Thyroid gland (tissue), 4 donors: ENCODE results near the gene PTPRT. TPM values are rescaled to one million over a fixed set of nuclear protein-coding genes. Genes with fewer than 3 reads are reported as not detected.

Experiments used
- DNase-seq, 2 donors: peaks; one replicate each; pipeline ENCODE4 v3.0.0-alpha.2; 2019
- H3K27ac ChIP-seq, 3 donors: fragments of 200-600 bp; sonication (generic); 1 replicate in 2 of 3; 2 replicates in 1 of 3; pipeline ENCODE4 v1.5.1; 2016 to 2019; ENCODE audit warnings: mild to moderate bottlenecking in 1 of 3, moderate library complexity in 1 of 3
- H3K27me3 ChIP-seq: fragments of 200-600 bp; sonication (generic); one replicate; pipeline ENCODE4 v1.5.1; 2019
- H3K36me3 ChIP-seq, 2 donors: fragments of 200-600 bp; sonication (generic); one replicate each; pipeline ENCODE4 v1.5.1; 2016 to 2019
- H3K4me1 ChIP-seq, 2 donors: fragments of 200-600 bp; sonication (generic); one replicate each; pipeline ENCODE4 v1.5.1; 2017 to 2019
- H3K4me3 ChIP-seq, 3 donors: fragments of 200-600 bp; sonication (generic); replicated peaks in 1 of 3; 1 replicate in 2 of 3; 2 replicates in 1 of 3; pipeline ENCODE4 v1.5.1; 2016; ENCODE audit warnings: mild to moderate bottlenecking in 1 of 3
- H3K9me3 ChIP-seq: fragments of 200-600 bp; sonication (generic); one replicate; pipeline ENCODE4 v1.5.1; 2017
- CTCF ChIP-seq, 6 experiments: fragments of 200-600 bp in 3 of 6; fragments of 450-650 bp in 3 of 6; sonication (generic) in 3 of 6; IDR thresholded peaks; one replicate each; pipeline ENCODE4 v1.5.1; 2016 to 2019; ENCODE audit warnings: antibody characterized with exemption in 6 of 6, mild to moderate bottlenecking in 2 of 6, inconsistent platforms in 1 of 6, moderate library complexity in 1 of 6
- POLR2A ChIP-seq, 2 donors: fragments of 450-650 bp; IDR thresholded peaks; one replicate each; pipeline ENCODE4 v1.6.1; 2017; ENCODE audit warnings: antibody characterized with exemption in 2 of 2, mild to moderate bottlenecking in 2 of 2, moderate library complexity in 1 of 2
- WGBS, 2 donors: methylation state at CpG; one replicate each; pipeline ENCODE4 v1.1.5; 2017; 5-methylcytosine and 5-hydroxymethylcytosine counted together
- intact Hi-C: fragments of 100-400 bp; cut with DNase I; formaldehyde crosslinking; loops from one replicate; pipeline ENCODE4 v1.15.1; 2023
- total RNA-seq, 4 donors: library from RNA; depleted of rRNA; stranded (reverse); fragments of >200 nt; gene quantifications; one replicate each; pipeline ENCODE4 v1.2.3, GENCODE V29; 2016

The PTPRT gene
- total RNA-seq, 4 donors from 2014 or later: 0.11 to 0.15 TPM; not detected in 2

DNA sequence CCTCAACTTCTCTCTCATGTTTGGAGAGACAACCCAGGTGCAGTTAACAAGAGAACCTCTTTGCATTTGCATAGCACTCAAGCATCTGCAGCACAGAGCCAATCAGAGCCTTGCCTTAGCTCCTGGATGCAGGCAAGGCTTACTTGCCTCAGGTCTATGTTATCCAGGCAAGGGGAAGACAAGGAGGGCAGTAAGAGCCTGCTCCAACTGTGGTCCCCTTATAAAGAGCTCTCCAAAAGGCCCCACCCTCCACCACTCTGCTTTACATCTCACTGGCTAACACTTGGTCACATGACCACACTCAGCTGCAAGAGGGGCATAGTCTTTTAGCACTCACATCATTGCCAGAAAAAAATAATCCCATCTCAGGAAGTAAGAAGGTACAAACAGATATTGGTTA is 540.0 kb downstream of the PTPRT start:
- no peaks in the 10 kb centered on the region for H3K9me3 ChIP-seq
- H3K27ac ChIP-seq: no peak overlapping the region
- H3K4me3 ChIP-seq: no peak overlapping the region
- H3K4me1 ChIP-seq: no peaks in the 10 kb centered on the region
- no peak for TF ChIP-seq POLR2A (IDR thresholded peaks at IDR 0.05)
- no peak for TF ChIP-seq CTCF (IDR thresholded peaks at IDR 0.05)
- DNase-seq: no peak
- H3K36me3 ChIP-seq: no peaks in the 10 kb centered on the region
- H3K27me3 ChIP-seq: no peaks in the 10 kb centered on the region
- intact Hi-C loops: no loop called here

GRCh38 chr20:42646250-42646649 is 543.5 kb downstream of the PTPRT start:
- 53 to 59% methylated on average over 3 of the region's 3 CpGs for WGBS, 2 donors
- Histone ChIP-seq H3K27me3 (no peaks in the 10 kb centered on the region), H3K4me3 (no peak overlapping the region), H3K9me3 (no peaks in the 10 kb centered on the region), H3K36me3 (no peaks in the 10 kb centered on the region), H3K4me1 (no peaks in the 10 kb centered on the region), H3K27ac (no peak overlapping the region)
- DNase-seq: no peak
- intact Hi-C loops: no loop called here
- TF ChIP-seq CTCF (IDR thresholded peaks at IDR 0.05) (no peak), POLR2A (IDR thresholded peaks at IDR 0.05) (no peak)

DNA sequence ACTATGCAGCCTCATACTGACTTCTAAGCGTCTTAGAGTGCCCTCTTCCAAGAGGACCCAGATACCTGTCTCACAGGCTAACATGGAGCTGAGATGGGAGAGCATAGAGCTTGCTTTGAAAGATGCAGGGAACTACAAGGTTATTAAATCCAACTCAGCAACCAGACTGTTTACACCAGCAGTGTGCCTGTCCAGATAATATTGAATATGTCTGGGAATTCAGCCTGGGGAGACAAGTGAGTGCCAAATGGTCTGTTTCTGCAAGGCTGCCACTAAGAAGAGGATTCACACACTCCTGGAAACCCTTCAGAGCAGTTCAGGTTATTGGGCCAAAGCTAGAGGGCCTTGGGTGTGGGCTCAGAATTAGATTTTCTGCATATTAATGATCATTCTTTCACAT is 547.8 kb downstream of the PTPRT start:
- 50 to 56% methylated on average over 1 of the region's 1 CpG for WGBS, 2 donors
- Histone ChIP-seq H3K4me3 (no peak overlapping the region), H3K27ac (no peak overlapping the region), H3K9me3 (no peaks in the 10 kb centered on the region), H3K27me3 (no peaks in the 10 kb centered on the region), H3K36me3 (no peaks in the 10 kb centered on the region), H3K4me1 (no peaks in the 10 kb centered on the region)
- intact Hi-C loops: no loop called here
- no peak for TF ChIP-seq CTCF (IDR thresholded peaks at IDR 0.05)
- no peak for TF ChIP-seq POLR2A (IDR thresholded peaks at IDR 0.05)
- DNase-seq: no peak

DNA sequence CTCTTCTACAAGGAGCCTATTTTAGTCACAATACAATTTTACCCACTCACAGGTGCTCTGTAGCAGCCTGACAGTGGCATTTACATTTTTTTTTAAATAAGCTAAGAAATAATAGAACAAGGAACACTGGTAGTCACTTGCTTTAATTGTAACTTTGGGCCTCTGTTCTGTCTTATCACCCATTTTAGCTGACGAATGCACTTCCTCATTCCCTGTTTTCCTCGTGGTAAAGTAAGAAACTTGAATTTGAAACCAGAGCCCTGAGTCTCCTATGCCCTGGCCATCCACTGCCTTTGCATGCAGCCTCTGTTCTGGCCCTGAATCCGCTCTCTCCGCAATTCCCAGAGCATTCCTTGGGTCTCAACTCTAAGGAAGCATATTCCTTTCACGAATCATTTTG is 550.6 kb downstream of the PTPRT start:
- Histone ChIP-seq H3K27me3 (no peaks in the 10 kb centered on the region), H3K27ac (no peak overlapping the region), H3K4me1 (no peaks in the 10 kb centered on the region), H3K4me3 (no peak overlapping the region), H3K36me3 (no peaks in the 10 kb centered on the region), H3K9me3 (no peaks in the 10 kb centered on the region)
- intact Hi-C loops: no loop called here
- 72 to 75% methylated on average over 5 of the region's 5 CpGs for WGBS, 2 donors
- no peak for TF ChIP-seq POLR2A (IDR thresholded peaks at IDR 0.05)
- no peak for TF ChIP-seq CTCF (IDR thresholded peaks at IDR 0.05)
- no peak for DNase-seq

- Histone ChIP-seq H3K27ac (no peak overlapping the region), H3K36me3 (no peaks in the 10 kb centered on the region), H3K9me3 (no peaks in the 10 kb centered on the region), H3K27me3 (no peaks in the 10 kb centered on the region), H3K4me3 (no peak overlapping the region), H3K4me1 (no peaks in the 10 kb centered on the region)
- DNase-seq: no peak
- intact Hi-C loops: no loop called here
- 80 to 85% methylated on average over 6 of the region's 6 CpGs for WGBS, 2 donors
- TF ChIP-seq CTCF (IDR thresholded peaks at IDR 0.05) (no peak), POLR2A (IDR thresholded peaks at IDR 0.05) (no peak)
Measured at GRCh38 chr20:42635699-42636411, 553.9 kb downstream of the PTPRT start.
